H1 (cell line): ENCODE data around the gene KCNMA1. TPM values are rescaled to one million over a fixed set of nuclear protein-coding genes. Genes with fewer than 3 reads are reported as not detected.

Source experiments
- CTCF ChIA-PET: fragments of 300-600 bp; sonication (Branson Sonifier 250); formaldehyde crosslinking; loops from one replicate; lab custom pipeline; 2021; ENCODE audit not compliant: partially characterized antibody; lab: Charles Lee
- POLR2A ChIA-PET: fragments of 300-600 bp; sonication (Branson Sonifier 250); formaldehyde crosslinking; loops from one replicate; lab custom pipeline; 2021; ENCODE audit warnings: inconsistent platforms; ENCODE audit not compliant: partially characterized antibody; lab: Charles Lee
- DNase-seq, 2 experiments: peaks; one replicate each; pipeline versions ENCODE4 v3.0.0 to v3.0.0-alpha.2; 2010 to 2022; ENCODE audit warnings: low spot score in 2 of 2, low read depth in 1 of 2, mixed read lengths in 1 of 2
- FAIRE-seq: peaks from 2 replicates; lab custom pipeline; 2011; peaks lifted over from hg19 to GRCh38; lab: Jason Lieb, UNC
- H2AFZ ChIP-seq: 2 replicates; pipeline ENCODE4 v1.8.1; 2012; ENCODE audit warnings: low read length, inconsistent platforms
- H2AK5ac ChIP-seq: 2 replicates; pipeline ENCODE4 v1.6.1; 2013; ENCODE audit warnings: low read depth, low read length
- H2BK120ac ChIP-seq: replicated peaks from 2 replicates; pipeline ENCODE3; 2013; ENCODE audit warnings: low read depth, low read length, inconsistent platforms
- H2BK12ac ChIP-seq: 2 replicates; pipeline ENCODE4 v1.6.1; 2013; ENCODE audit warnings: low read depth, low read length
- H2BK15ac ChIP-seq: 2 replicates; pipeline ENCODE4 v1.6.1; 2013; ENCODE audit warnings: low read length
- H2BK20ac ChIP-seq: 2 replicates; pipeline ENCODE4 v1.6.1; 2013; ENCODE audit warnings: low read length
- H2BK5ac ChIP-seq: 2 replicates; pipeline ENCODE4 v1.6.1; 2013; ENCODE audit warnings: low read depth, low read length
- H3K14ac ChIP-seq: 2 replicates; pipeline ENCODE4 v1.6.1; 2013; ENCODE audit warnings: inconsistent platforms; ENCODE audit not compliant: insufficient read length
- H3K18ac ChIP-seq: 2 replicates; pipeline ENCODE4 v1.6.1; 2013; ENCODE audit warnings: low read length; ENCODE audit errors: extremely low read depth
- H3K23ac ChIP-seq: 2 replicates; pipeline ENCODE4 v1.6.1; 2013; ENCODE audit warnings: inconsistent platforms; ENCODE audit not compliant: insufficient read length
- H3K23me2 ChIP-seq: 2 replicates; pipeline ENCODE4 v1.6.1; 2013; ENCODE audit warnings: low read depth, low read length
- H3K27ac ChIP-seq: 2 replicates; pipeline ENCODE4 v1.6.1; 2011; ENCODE audit warnings: low read depth, low read length, inconsistent platforms
- H3K27me3 ChIP-seq, 4 experiments: replicated peaks in 1 of 4; 1 replicate in 1 of 4; 2 replicates in 3 of 4; pipeline versions ENCODE4 v1.6.1 to v1.8.1; 2011 to 2013; ENCODE audit warnings: low read length in 3 of 4, mild to moderate bottlenecking in 3 of 4, inconsistent platforms in 2 of 4, mixed read lengths in 2 of 4, moderate library complexity in 1 of 4; ENCODE audit not compliant: control insufficient read depth in 3 of 4, insufficient read depth in 3 of 4; ENCODE audit errors: extremely low read depth in 1 of 4
- H3K36me3 ChIP-seq, 4 experiments: 2 replicates each; pipeline versions ENCODE4 v1.6.1 to v1.8.1; 2011 to 2013; ENCODE audit warnings: mild to moderate bottlenecking in 4 of 4, low read length in 3 of 4, moderate library complexity in 2 of 4, control low read depth in 1 of 4, inconsistent platforms in 1 of 4; ENCODE audit not compliant: insufficient read depth in 4 of 4, control insufficient read depth in 2 of 4
- H3K4ac ChIP-seq: replicated peaks from 2 replicates; pipeline ENCODE3; 2013; ENCODE audit warnings: low read length, low read depth, mixed read lengths, inconsistent platforms; ENCODE audit not compliant: insufficient read length
- H3K4me1 ChIP-seq, 4 experiments: replicated peaks in 1 of 4; 1 replicate in 1 of 4; 2 replicates in 3 of 4; pipeline versions ENCODE4 v1.6.1 to v1.8.1; 2011 to 2013; ENCODE audit warnings: low read length in 3 of 4, inconsistent platforms in 2 of 4, mixed read lengths in 1 of 4; ENCODE audit not compliant: insufficient read depth in 4 of 4, control insufficient read depth in 3 of 4
- H3K4me2 ChIP-seq, 2 experiments: 2 replicates each; pipeline versions ENCODE4 v1.6.1 to v1.8.1; 2011 to 2013; ENCODE audit warnings: low read depth in 2 of 2, low read length in 2 of 2, control low read depth in 1 of 2, inconsistent platforms in 1 of 2, mild to moderate bottlenecking in 1 of 2; ENCODE audit not compliant: insufficient read depth in 1 of 2
- H3K4me3 ChIP-seq, 4 experiments: fragments of 200-600, 300-600 bp in 1 of 4; sonication (generic), shearing (Covaris generic), sonication (Bioruptor Twin) in 1 of 4; 2 replicates each; pipeline versions ENCODE4 v1.5.1 to v1.8.1; 2011 to 2016; ENCODE audit warnings: low read length in 4 of 4, low read depth in 3 of 4, control low read depth in 2 of 4, inconsistent platforms in 2 of 4, mild to moderate bottlenecking in 2 of 4, mixed read lengths in 1 of 4, moderate library complexity in 1 of 4; ENCODE audit not compliant: insufficient read depth in 2 of 4; ENCODE audit errors: extremely low read depth in 1 of 4
- H3K56ac ChIP-seq: replicated peaks from 2 replicates; pipeline ENCODE3; 2013; ENCODE audit warnings: low read depth, mild to moderate bottlenecking, mixed read lengths, low read length, inconsistent platforms; ENCODE audit not compliant: insufficient read length
- H3K79me1 ChIP-seq: 2 replicates; pipeline ENCODE4 v1.6.1; 2013; ENCODE audit warnings: low read depth, low read length, control low read depth
- H3K79me2 ChIP-seq, 2 experiments: 2 replicates each; pipeline versions ENCODE4 v1.6.1 to v1.8.1; 2012 to 2013; ENCODE audit warnings: low read length in 2 of 2, mild to moderate bottlenecking in 2 of 2, inconsistent platforms in 1 of 2; ENCODE audit not compliant: insufficient read depth in 2 of 2, control insufficient read depth in 1 of 2
- H3K9ac ChIP-seq, 4 experiments: replicated peaks in 1 of 4; 1 replicate in 1 of 4; 2 replicates in 3 of 4; pipeline versions ENCODE4 v1.6.1 to v1.8.1; 2011 to 2013; ENCODE audit warnings: low read depth in 3 of 4, low read length in 3 of 4, control low read depth in 2 of 4, mild to moderate bottlenecking in 2 of 4, moderate library complexity in 2 of 4, inconsistent platforms in 1 of 4; ENCODE audit errors: extremely low read depth in 1 of 4
- H3K9me3 ChIP-seq, 2 experiments: 2 replicates each; pipeline versions ENCODE4 v1.6.1 to v1.8.1; 2012 to 2013; ENCODE audit warnings: mild to moderate bottlenecking in 2 of 2, moderate library complexity in 2 of 2, control low read depth in 1 of 2, inconsistent platforms in 1 of 2, low read depth in 1 of 2, low read length in 1 of 2, mixed read lengths in 1 of 2; ENCODE audit not compliant: insufficient read depth in 2 of 2
- H4K20me1 ChIP-seq, 2 experiments: replicated peaks in 1 of 2; 2 replicates each; pipeline versions ENCODE3 to v1.8.1; 2011 to 2013; ENCODE audit warnings: inconsistent platforms in 2 of 2, low read length in 2 of 2, mild to moderate bottlenecking in 1 of 2; ENCODE audit not compliant: insufficient read depth in 2 of 2, control insufficient read depth in 1 of 2
- H4K5ac ChIP-seq: 2 replicates; pipeline ENCODE4 v1.6.1; 2013; ENCODE audit warnings: low read length, low read depth, mixed read lengths, inconsistent platforms; ENCODE audit not compliant: insufficient read length
- H4K8ac ChIP-seq: 2 replicates; pipeline ENCODE4 v1.8.0; 2013; ENCODE audit warnings: mild to moderate bottlenecking, moderate library complexity, low read length, inconsistent platforms; ENCODE audit not compliant: insufficient read depth; ENCODE audit errors: extremely low read depth
- H4K91ac ChIP-seq: replicated peaks from 2 replicates; pipeline ENCODE3; 2013; ENCODE audit warnings: low read length, mixed read lengths, inconsistent platforms; ENCODE audit not compliant: insufficient read length
- ASH2L ChIP-seq: fragments of 200-600, 300-600 bp; sonication (generic); IDR thresholded peaks from one replicate; pipeline ENCODE4 v1.7.1; 2017; ENCODE audit warnings: low read length
- BRCA1 ChIP-seq: IDR thresholded peaks from 2 replicates; pipeline ENCODE4 v1.6.1; 2012; ENCODE audit warnings: low read depth, low read length, improper control_type of control experiment
- CBX5 ChIP-seq: fragments of 300-800, 300-1000 bp; sonication (generic); IDR thresholded peaks from 2 replicates; pipeline ENCODE4 v1.7.1; 2016; ENCODE audit warnings: antibody characterized with exemption, low read length, low read depth
- CHD1 ChIP-seq: IDR thresholded peaks from 2 replicates; pipeline ENCODE4 v1.6.1; 2012; ENCODE audit warnings: low read depth, low read length, improper control_type of control experiment
- JUN ChIP-seq: IDR thresholded peaks from 2 replicates; pipeline ENCODE4 v1.6.1; 2011; ENCODE audit warnings: low read depth, mild to moderate bottlenecking, improper control_type of control experiment, low read length
- JUND ChIP-seq: IDR thresholded peaks from 2 replicates; pipeline ENCODE4 v1.6.1; 2011; ENCODE audit warnings: mild to moderate bottlenecking, improper control_type of control experiment, low read length
- KDM4A ChIP-seq: IDR thresholded peaks from one replicate; pipeline ENCODE4 v1.7.1; 2012; ENCODE audit warnings: low read depth, mild to moderate bottlenecking, moderate library complexity, low read length, inconsistent platforms; ENCODE audit not compliant: severe bottlenecking
- KDM5A ChIP-seq: fragments of 200-600 bp; IDR thresholded peaks from 2 replicates; pipeline ENCODE4 v1.7.1; 2012; ENCODE audit warnings: mild to moderate bottlenecking, low read length, inconsistent platforms, mixed read lengths
- MAFK ChIP-seq: IDR thresholded peaks from 2 replicates; pipeline ENCODE4 v1.6.1; 2012; ENCODE audit warnings: low read depth, mild to moderate bottlenecking, improper control_type of control experiment, low read length
- POLR2AphosphoS5 ChIP-seq: IDR thresholded peaks from 2 replicates; pipeline ENCODE4 v1.6.1; 2011; ENCODE audit warnings: low read depth, low read length
- RXRA ChIP-seq: IDR thresholded peaks from 2 replicates; pipeline ENCODE4 v1.6.1; 2011; ENCODE audit warnings: low read depth, mild to moderate bottlenecking, low read length, moderate library complexity; ENCODE audit not compliant: insufficient read depth
- SIN3A ChIP-seq, 2 experiments: IDR thresholded peaks in 1 of 2; conservative IDR thresholded peaks in 1 of 2; 2 replicates each; pipeline ENCODE4 v1.6.1; 2011 to 2012; ENCODE audit warnings: low read length in 2 of 2, improper control_type of control experiment in 1 of 2, low read depth in 1 of 2, mild to moderate bottlenecking in 1 of 2
- SIRT6 ChIP-seq: IDR thresholded peaks from one replicate; pipeline ENCODE4 v1.7.1; 2012; ENCODE audit warnings: low read length, inconsistent platforms
- SRF ChIP-seq: IDR thresholded peaks from 2 replicates; pipeline ENCODE4 v1.6.1; 2011; ENCODE audit warnings: mild to moderate bottlenecking, low read depth, low read length, moderate library complexity
- YY1 ChIP-seq: IDR thresholded peaks from 2 replicates; pipeline ENCODE4 v1.6.1; 2011; ENCODE audit warnings: low read depth, mild to moderate bottlenecking, low read length
- ZNF274 ChIP-seq: IDR thresholded peaks from 2 replicates; pipeline ENCODE4 v1.7.0; 2012; ENCODE audit warnings: low read length, borderline replicate concordance; ENCODE audit errors: extremely low read depth
- WGBS, 2 experiments: shearing (Covaris generic) in 1 of 2; methylation state at CpG; one replicate each; pipeline versions ENCODE4 v1.1.6 to v1.1.7; 2013 to 2015; ENCODE audit warnings: low lambda C conversion rate in 2 of 2, mixed read lengths in 2 of 2, inconsistent platforms in 1 of 2, low coverage in 1 of 2, missing lambda C conversion rate in 1 of 2; ENCODE audit not compliant: insufficient replicate concordance in 2 of 2, insufficient coverage in 1 of 2, insufficient read length in 1 of 2; ENCODE audit errors: extremely low coverage in 1 of 2, missing lambda C conversion rate in 1 of 2; 5-methylcytosine and 5-hydroxymethylcytosine counted together
- polyA plus RNA-seq, 7 experiments: library from polyadenylated mRNA; depleted of rRNA in 3 of 7; stranded (reverse) in 5 of 7; unstranded in 2 of 7; fragments of >200 nt in 5 of 7; fragments of 200-250 nt in 2 of 7; gene quantifications; 1 replicate in 5 of 7; 2 replicates in 1 of 7; 4 replicates in 1 of 7; pipeline versions ENCODE4 v1.2.1 to v1.2.3, GENCODE V29; 2011 to 2013; ENCODE audit warnings: missing spikeins in 2 of 7, mixed read lengths in 2 of 7
- total RNA-seq: library from RNA; stranded (reverse); fragmentation: NEBNext Ultra II Directional; extraction: Animal tissue kit (Norgen Biotek cat#: 25700); gene quantifications from 2 replicates; pipeline ENCODE4 v1.2.1, GENCODE V29; 2021

Gene KCNMA1
- total and polyA plus RNA-seq, 2 of the 8 experiments (the other 6 are each of a cell fraction or from before 2014, with no cell fraction given) = 10.2 to 11.1 TPM

GRCh38 chr10:77077316-77077945 lies 560.2 kb downstream of the KCNMA1 start:
- no peak for DNase-seq
- H3K23ac ChIP-seq = no peak overlapping the region
- H3K18ac ChIP-seq = no peak overlapping the region
- no peak overlapping the region for H4K8ac ChIP-seq
- H3K4me3 ChIP-seq = no peak overlapping the region
- no peak for FAIRE-seq
- no peak overlapping the region for H2BK12ac ChIP-seq
- no peak overlapping the region for H2BK5ac ChIP-seq
- H4K20me1 ChIP-seq = no peaks in the 10 kb centered on the region
- no peak overlapping the region for H3K9ac ChIP-seq
- no peaks in the 10 kb centered on the region for H3K36me3 ChIP-seq
- peaks cover 4 to 12% (median 10%) of the 10 kb centered on the region in 4 experiments for H3K4me1 ChIP-seq
- H3K4me2 ChIP-seq = no peak overlapping the region
- no peaks in the 10 kb centered on the region for H3K23me2 ChIP-seq
- no peaks in the 10 kb centered on the region for H3K27me3 ChIP-seq
- H3K14ac ChIP-seq = no peak overlapping the region
- H4K5ac ChIP-seq = no peak overlapping the region
- no peak overlapping the region for H3K27ac ChIP-seq
- H3K79me2 ChIP-seq = no peaks in the 10 kb centered on the region
- H2BK15ac ChIP-seq = no peak overlapping the region
- ChIA-PET CTCF (no interaction called here), POLR2A (no interaction called here)
- no peak overlapping the region for H3K4ac ChIP-seq
- H2BK120ac ChIP-seq = no peak overlapping the region
- no peak overlapping the region for H2BK20ac ChIP-seq
- no peak overlapping the region for H2AK5ac ChIP-seq
- no peaks in the 10 kb centered on the region for H3K79me1 ChIP-seq
- WGBS, 2 experiments = 83% methylated on average over 7 of the region's 7 CpGs; no CpG with 5 or more reads in 1 of the 2 experiments
- H3K9me3 ChIP-seq = no peaks in the 10 kb centered on the region
- H4K91ac ChIP-seq = no peak overlapping the region
- no peak overlapping the region for H3K56ac ChIP-seq
- H2AFZ ChIP-seq = no peak overlapping the region
- TF ChIP-seq SRF (no peak), KDM5A (no peak), JUN (no peak), CBX5 (no peak), JUND (no peak), CHD1 (no peak), BRCA1 (no peak), KDM4A (no peak), POLR2AphosphoS5 (no peak), SIRT6 (no peak), YY1 (no peak), ZNF274 (no peak), ASH2L (no peak), MAFK (no peak), SIN3A (conservative IDR thresholded peaks at IDR 0.05 in 1 of 2, IDR thresholded peaks at IDR 0.05 in 1 of 2; ENCODE audit: low read depth in 1 of 2, low read length in 2 of 2) (no peak), RXRA (no peak)
